OCI-LY3 (cell line): ENCODE measurements around the gene PCED1B.
"Not testable (repeated sequence)": the region's sequence is repeated elsewhere in the genome, so short reads cannot be mapped to it uniquely, and the experiment has no call there.

Experiments used
- H2AFZ ChIP-seq: fragments of 200-600, 300-600 bp; shearing (Covaris generic); 2 replicates; pipeline ENCODE4 v1.6.0; 2014; ENCODE audit warnings: antibody characterized with exemption, low read depth, low read length
- H3K27ac ChIP-seq: fragments of 200-600, 300-600 bp; sonication (generic); 2 replicates; pipeline ENCODE4 v1.5.1; 2014; ENCODE audit warnings: mild to moderate bottlenecking, low read length, moderate library complexity, mixed read lengths
- H3K27me3 ChIP-seq: fragments of 200-600, 300-600 bp; sonication (generic); 2 replicates; pipeline ENCODE4 v1.6.1; 2014; ENCODE audit warnings: low read depth, low read length, mixed read lengths
- H3K36me3 ChIP-seq: fragments of 200-600, 300-600 bp; sonication (generic); replicated peaks from 2 replicates; pipeline ENCODE3; 2014; ENCODE audit warnings: low read depth, low read length, mixed read lengths
- H3K4me1 ChIP-seq: fragments of 300-600, 200-600 bp; sonication (generic); 2 replicates; pipeline ENCODE4 v1.6.1; 2014; ENCODE audit warnings: low read length, mixed read lengths
- H3K4me2 ChIP-seq: fragments of 200-600, 300-600 bp; sonication (generic); 2 replicates; pipeline ENCODE4 v1.6.1; 2014; ENCODE audit warnings: low read length, mixed read lengths
- H3K4me3 ChIP-seq: fragments of 300-600, 200-600 bp; sonication (generic); 2 replicates; pipeline ENCODE4 v1.5.1; 2014; ENCODE audit warnings: antibody characterized with exemption, mild to moderate bottlenecking, low read length, moderate library complexity
- H3K79me2 ChIP-seq: fragments of 300-600, 200-600 bp; shearing (Covaris generic); 2 replicates; pipeline ENCODE4 v1.6.1; 2014; ENCODE audit warnings: mild to moderate bottlenecking, low read length, mixed read lengths
- H3K9ac ChIP-seq: fragments of 300-600, 200-600 bp; shearing (Covaris generic); 2 replicates; pipeline ENCODE4 v1.6.0; 2014; ENCODE audit warnings: mild to moderate bottlenecking, low read length, moderate library complexity
- H3K9me3 ChIP-seq: fragments of 200-600, 300-600 bp; shearing (Covaris generic); 2 replicates; pipeline ENCODE4 v1.6.1; 2014; ENCODE audit warnings: low read length, mixed read lengths; ENCODE audit not compliant: insufficient read depth
- H4K20me1 ChIP-seq: fragments of 200-600, 300-600 bp; sonication (generic); 2 replicates; pipeline ENCODE4 v1.6.1; 2016; ENCODE audit warnings: low read length, mixed read lengths; ENCODE audit not compliant: insufficient read depth
- EZH2phosphoT487 ChIP-seq: fragments of 200-600 bp; shearing (Covaris generic); IDR thresholded peaks from 2 replicates; pipeline ENCODE4 v1.6.1; 2018; ENCODE audit warnings: antibody characterized with exemption, mixed run types, low read depth
- TF ChIP-seq, protein P1 (sequence below): fragments of 200-600, 300-600 bp; sonication (generic); IDR thresholded peaks from 2 replicates; pipeline ENCODE4 v1.5.1; 2014; ENCODE audit warnings: antibody characterized with exemption, low read length, low read depth

Gene PCED1B

DNA sequence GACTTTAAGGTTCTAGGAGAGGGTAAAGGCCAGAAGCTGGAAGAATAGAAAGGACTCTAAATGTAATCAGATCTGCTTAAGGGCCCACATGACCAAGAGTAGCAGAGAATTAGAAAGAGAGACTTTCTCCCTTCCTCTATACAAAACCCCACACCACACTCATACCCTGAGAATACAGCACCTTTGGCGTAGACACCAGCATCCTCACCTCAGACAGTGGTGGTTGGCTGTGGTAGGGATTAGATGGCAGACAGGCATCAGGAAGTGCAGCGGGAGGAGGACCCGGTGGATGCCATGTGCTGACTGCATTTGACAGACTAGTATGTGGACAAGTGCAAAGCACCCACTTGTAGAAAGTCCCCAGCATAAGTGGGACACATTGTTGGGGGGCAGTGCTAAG lies 98.6 kb downstream of the PCED1B start:
- no peak for TF ChIP-seq EZH2phosphoT487
- TF ChIP-seq, protein P1, sequence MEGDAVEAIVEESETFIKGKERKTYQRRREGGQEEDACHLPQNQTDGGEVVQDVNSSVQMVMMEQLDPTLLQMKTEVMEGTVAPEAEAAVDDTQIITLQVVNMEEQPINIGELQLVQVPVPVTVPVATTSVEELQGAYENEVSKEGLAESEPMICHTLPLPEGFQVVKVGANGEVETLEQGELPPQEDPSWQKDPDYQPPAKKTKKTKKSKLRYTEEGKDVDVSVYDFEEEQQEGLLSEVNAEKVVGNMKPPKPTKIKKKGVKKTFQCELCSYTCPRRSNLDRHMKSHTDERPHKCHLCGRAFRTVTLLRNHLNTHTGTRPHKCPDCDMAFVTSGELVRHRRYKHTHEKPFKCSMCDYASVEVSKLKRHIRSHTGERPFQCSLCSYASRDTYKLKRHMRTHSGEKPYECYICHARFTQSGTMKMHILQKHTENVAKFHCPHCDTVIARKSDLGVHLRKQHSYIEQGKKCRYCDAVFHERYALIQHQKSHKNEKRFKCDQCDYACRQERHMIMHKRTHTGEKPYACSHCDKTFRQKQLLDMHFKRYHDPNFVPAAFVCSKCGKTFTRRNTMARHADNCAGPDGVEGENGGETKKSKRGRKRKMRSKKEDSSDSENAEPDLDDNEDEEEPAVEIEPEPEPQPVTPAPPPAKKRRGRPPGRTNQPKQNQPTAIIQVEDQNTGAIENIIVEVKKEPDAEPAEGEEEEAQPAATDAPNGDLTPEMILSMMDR: no peak
- no peak overlapping the region for H2AFZ ChIP-seq

DNA sequence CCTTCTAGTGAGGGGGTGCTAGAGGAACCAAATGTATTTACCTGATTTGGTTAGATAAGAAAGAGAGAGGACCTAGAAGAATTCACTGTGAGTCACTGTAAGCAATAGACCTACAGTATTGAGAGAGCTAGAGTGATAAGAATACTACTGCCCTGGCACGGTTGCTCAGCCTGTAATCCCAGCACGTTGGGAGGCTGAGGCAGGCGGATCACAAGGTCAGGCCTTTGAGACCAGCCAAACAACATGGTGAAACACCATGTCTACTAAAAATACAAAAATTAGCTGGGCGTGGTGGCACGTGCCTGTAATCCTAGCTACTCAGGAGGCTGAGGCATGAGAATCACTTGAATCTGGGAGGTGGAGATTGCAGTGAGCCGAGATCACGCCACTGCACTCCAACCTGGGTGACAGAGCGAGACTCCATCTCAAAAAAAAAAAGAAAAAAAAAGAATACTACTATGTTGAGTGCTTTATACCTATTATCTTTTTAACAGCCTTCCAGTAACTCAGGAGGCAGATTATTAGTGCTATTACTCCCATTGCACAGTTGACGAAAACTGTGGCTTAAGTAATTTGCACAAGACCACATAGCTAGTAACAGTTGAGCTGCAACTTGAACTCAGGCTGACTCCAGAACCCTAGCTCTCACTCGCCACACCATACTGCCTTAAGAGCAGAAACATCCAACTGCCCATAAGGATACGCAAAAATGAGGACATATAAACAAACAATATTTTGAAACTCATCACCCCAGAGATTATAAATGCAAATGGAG lies 102.9 kb downstream of the PCED1B start:
- not testable (repeated sequence) for H3K4me3 ChIP-seq, H4K20me1 ChIP-seq, H3K79me2 ChIP-seq, H3K9ac ChIP-seq, H3K27me3 ChIP-seq, H3K36me3 ChIP-seq, H3K9me3 ChIP-seq, H3K27ac ChIP-seq
- H3K4me1 ChIP-seq: peaks cover 16% of the 10 kb centered on the region
- H3K4me2 ChIP-seq: peak overlapping the region; percentile 40
- peak overlapping the region; percentile 23 for H2AFZ ChIP-seq

More for the DNA sequence above, 98.6 kb downstream of the PCED1B start:
- no peak overlapping the region for H3K4me3 ChIP-seq
- no peak overlapping the region for H3K4me2 ChIP-seq
- no peaks in the 10 kb centered on the region for H3K9me3 ChIP-seq
- H3K27me3 ChIP-seq: no peaks in the 10 kb centered on the region
- no peaks in the 10 kb centered on the region for H3K79me2 ChIP-seq
- H3K27ac ChIP-seq: no peak overlapping the region
- no peaks in the 10 kb centered on the region for H3K36me3 ChIP-seq
- peaks cover 15% of the 10 kb centered on the region for H3K4me1 ChIP-seq
- no peak overlapping the region for H3K9ac ChIP-seq
- H4K20me1 ChIP-seq: no peaks in the 10 kb centered on the region

DNA sequence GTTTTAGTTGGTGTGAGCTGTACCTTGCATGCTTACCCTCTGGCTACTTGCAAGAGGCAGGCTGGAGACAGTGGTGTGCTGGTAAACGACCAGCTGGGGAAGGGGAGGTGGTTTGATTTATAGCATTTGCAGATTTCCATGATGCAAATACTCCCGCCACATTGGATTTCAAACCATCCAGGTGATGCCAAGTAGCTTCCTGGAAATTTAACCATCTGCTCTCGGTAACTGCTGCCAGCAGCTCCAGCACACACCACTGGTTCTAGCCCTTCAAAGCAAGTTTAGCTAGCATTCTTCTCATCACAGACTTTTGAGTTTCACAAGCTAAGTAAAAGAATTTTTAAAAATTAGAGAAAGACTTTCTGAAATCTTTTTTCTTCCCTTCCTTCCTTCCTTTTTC lies 104.8 kb downstream of the PCED1B start:
- H3K36me3 ChIP-seq: no peaks in the 10 kb centered on the region

DNA sequence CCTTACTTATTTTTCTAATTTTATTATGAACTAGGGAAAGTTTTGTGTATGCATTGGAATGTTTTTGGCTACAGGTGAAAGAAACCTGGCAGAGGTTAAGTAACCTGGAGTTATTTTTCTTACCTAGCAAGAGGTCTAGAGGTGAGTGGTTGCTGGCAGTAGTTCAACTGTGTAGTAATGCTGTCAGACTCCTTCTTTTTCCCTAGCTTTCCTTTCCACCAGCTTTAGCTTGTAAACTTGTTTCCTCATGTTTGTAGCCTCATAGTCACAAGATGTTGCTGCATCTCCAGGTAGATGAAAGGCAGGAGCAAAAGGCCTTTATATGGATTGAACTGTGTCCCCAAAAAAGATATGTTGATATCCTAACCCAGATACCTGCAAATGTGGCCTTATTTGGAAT lies 105.4 kb downstream of the PCED1B start:
- no peaks in the 10 kb centered on the region for H3K36me3 ChIP-seq
- no peak overlapping the region for H3K4me3 ChIP-seq
- no peak overlapping the region for H2AFZ ChIP-seq
- H3K27ac ChIP-seq: no peak overlapping the region
- TF ChIP-seq EZH2phosphoT487: no peak
- TF ChIP-seq, protein P1: no peak
- H3K4me2 ChIP-seq: no peak overlapping the region
- H3K9ac ChIP-seq: no peak overlapping the region
- H4K20me1 ChIP-seq: no peaks in the 10 kb centered on the region
- H3K27me3 ChIP-seq: no peaks in the 10 kb centered on the region
- H3K79me2 ChIP-seq: no peaks in the 10 kb centered on the region
- no peaks in the 10 kb centered on the region for H3K9me3 ChIP-seq
- peaks cover 38% of the 10 kb centered on the region for H3K4me1 ChIP-seq

More for the DNA sequence above, 104.8 kb downstream of the PCED1B start:
- no peak overlapping the region for H2AFZ ChIP-seq
- H3K79me2 ChIP-seq: no peaks in the 10 kb centered on the region
- no peak overlapping the region for H3K4me2 ChIP-seq
- no peak for TF ChIP-seq EZH2phosphoT487
- TF ChIP-seq, protein P1: no peak
- H3K4me1 ChIP-seq: peaks cover 32% of the 10 kb centered on the region
- no peak overlapping the region for H3K4me3 ChIP-seq
- no peaks in the 10 kb centered on the region for H3K9me3 ChIP-seq
- H4K20me1 ChIP-seq: no peaks in the 10 kb centered on the region
- H3K27ac ChIP-seq: no peak overlapping the region
- no peaks in the 10 kb centered on the region for H3K27me3 ChIP-seq
- no peak overlapping the region for H3K9ac ChIP-seq
